Measurements from ENCODE around the gene THAP4.

DNA sequence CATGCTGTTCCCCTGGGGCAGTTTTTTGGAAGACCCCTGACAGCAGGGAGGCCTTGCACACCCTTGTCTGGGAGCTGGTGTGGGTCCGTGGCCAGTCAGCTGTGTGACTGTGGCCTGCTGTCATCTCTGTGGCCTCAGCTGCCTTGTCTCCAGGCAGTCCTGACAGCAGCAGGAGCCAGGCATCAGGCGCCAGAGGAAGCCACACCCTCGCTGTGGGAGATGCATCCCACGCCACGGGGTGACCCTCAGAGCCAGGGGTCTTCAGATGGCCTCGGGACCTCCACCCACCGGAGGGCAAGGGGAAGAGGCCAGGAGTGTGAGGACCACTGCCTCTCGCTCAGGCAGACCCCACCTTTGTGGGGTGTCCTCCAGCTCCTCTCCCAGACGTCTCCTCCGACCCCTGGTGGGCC, 73.4 kb downstream of the THAP4 start:
- TF ChIP-seq, protein P1, sequence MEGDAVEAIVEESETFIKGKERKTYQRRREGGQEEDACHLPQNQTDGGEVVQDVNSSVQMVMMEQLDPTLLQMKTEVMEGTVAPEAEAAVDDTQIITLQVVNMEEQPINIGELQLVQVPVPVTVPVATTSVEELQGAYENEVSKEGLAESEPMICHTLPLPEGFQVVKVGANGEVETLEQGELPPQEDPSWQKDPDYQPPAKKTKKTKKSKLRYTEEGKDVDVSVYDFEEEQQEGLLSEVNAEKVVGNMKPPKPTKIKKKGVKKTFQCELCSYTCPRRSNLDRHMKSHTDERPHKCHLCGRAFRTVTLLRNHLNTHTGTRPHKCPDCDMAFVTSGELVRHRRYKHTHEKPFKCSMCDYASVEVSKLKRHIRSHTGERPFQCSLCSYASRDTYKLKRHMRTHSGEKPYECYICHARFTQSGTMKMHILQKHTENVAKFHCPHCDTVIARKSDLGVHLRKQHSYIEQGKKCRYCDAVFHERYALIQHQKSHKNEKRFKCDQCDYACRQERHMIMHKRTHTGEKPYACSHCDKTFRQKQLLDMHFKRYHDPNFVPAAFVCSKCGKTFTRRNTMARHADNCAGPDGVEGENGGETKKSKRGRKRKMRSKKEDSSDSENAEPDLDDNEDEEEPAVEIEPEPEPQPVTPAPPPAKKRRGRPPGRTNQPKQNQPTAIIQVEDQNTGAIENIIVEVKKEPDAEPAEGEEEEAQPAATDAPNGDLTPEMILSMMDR (IDR thresholded peaks at IDR 0.05; ENCODE audit: borderline replicate concordance, extremely low read depth, low read length, poor library complexity, severe bottlenecking), result no peak
- TF ChIP-seq EZH2 (IDR thresholded peaks at IDR 0.05; ENCODE audit: borderline replicate concordance, low read depth, low read length, severe bottlenecking), result no peak

Data from DND-41 (cell line).